ENCODE measurements around the gene MYRF. TPM values are rescaled to one million over a fixed set of nuclear protein-coding genes. Genes with fewer than 3 reads are reported as not detected.
A peak's percentile ranks its signal among the peaks of the same experiment; 100 is the strongest.

Gene MYRF
- total and polyA plus RNA-seq, 2 of the 4 experiments (the other 2 are of a cell fraction), result 1.6 to 10.7 TPM

DNA sequence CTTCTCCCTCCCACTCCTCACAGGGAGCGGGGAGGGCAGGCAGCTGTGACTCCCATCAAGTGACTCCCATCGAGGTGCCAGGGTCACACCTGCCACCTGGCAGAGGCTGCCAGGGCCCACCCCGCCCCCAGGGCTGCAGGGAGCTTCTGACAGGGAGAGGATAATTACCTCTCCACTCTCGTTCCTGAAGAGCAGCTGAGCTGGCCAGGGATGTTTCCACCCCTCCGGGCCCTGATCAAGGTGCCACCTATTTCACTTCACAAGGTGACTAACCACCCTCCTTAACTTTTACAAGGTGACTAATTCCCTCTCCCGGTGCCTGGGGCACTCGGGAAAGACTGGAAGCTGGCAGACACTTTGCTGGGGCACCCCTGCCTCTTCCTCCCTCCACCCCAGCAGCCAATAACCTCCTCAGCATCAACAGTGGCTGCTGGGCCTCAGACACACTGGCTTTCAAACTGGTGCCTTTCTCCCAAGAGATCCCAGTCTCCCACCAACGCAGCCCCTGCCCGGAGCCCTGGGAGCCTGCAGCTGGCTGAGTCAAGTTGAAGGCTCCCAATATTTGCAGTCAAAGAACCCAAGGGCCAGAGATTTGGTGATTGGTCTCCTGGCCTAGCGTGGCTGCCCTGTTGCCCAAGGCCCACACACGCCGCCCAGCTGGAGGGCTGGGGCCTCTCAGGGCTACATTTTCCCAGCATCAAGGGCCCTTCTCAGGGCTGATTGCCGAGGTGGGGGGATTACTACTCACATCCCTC lies 22.0 kb upstream of the MYRF start (continued):
- TF ChIP-seq, protein P1, sequence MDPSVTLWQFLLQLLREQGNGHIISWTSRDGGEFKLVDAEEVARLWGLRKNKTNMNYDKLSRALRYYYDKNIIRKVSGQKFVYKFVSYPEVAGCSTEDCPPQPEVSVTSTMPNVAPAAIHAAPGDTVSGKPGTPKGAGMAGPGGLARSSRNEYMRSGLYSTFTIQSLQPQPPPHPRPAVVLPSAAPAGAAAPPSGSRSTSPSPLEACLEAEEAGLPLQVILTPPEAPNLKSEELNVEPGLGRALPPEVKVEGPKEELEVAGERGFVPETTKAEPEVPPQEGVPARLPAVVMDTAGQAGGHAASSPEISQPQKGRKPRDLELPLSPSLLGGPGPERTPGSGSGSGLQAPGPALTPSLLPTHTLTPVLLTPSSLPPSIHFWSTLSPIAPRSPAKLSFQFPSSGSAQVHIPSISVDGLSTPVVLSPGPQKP (IDR thresholded peaks at IDR 0.05; ENCODE audit: borderline replicate concordance, low read depth, low read length), result no peak

DNA sequence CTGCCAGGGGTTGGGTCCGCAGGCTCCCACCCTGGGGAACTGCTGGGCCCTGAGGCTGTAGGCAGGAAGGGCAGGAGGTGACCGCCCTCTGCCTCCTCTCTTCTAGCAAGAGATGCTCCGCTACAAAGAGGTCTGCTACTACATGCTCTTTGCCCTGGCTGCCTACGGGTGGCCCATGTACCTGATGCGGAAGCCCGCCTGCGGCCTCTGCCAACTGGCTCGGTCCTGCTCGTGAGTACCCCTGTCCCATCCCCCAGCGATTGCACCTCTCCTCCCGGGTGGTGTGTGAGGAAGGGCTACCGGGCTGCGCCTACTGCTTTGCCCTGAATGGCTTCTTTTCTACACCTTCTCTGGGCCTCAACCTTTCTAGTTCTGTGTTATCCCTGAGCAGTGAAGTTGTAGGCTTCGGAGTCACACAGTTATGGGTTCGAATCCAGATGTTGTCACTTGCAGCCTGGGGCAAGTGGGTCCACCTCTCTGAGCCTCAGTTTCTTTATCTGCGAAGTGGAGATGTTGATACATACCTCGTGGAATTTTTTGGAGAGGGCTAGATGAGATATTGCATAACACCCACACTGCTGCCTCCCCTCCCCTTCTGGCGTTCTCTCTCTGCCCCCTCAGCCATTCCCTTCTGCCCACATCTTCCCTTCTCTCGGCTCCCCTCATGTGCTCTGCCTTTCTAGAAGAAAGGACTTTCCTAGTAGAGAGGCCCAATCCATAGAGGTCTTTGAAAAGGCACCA lies 21.1 kb upstream of the MYRF start:
- BruUV-seq (replicated peaks), result no TSS peak
- Histone ChIP-seq H3K4me2 (ENCODE audit: low read depth, low read length) (no peak overlapping the region), H3K9me1 (ENCODE audit: insufficient read depth, low read length) (no peaks in the 10 kb centered on the region), H3K27me3 (ENCODE audit: control insufficient read depth, insufficient read depth, low read length) (no peaks in the 10 kb centered on the region), H4K8ac (ENCODE audit: low read depth in 2 of 2, low read length in 2 of 2) (no peak overlapping the region), H2BK20ac (ENCODE audit: low read depth, low read length) (no peak overlapping the region), H3K4me1 (ENCODE audit: control insufficient read depth, insufficient read depth, low read length) (peaks cover 3% of the 10 kb centered on the region; the same call in 1 of the 2 replicates), H3K27ac (ENCODE audit: insufficient read depth, low read length) (no peak overlapping the region), H2BK5ac (ENCODE audit: low read depth, low read length, poor library complexity, severe bottlenecking) (no peak overlapping the region), H3K9me3 (ENCODE audit: control insufficient read depth, insufficient read depth, low read length) (no peaks in the 10 kb centered on the region), H3K18ac (ENCODE audit: low read depth, low read length) (no peak overlapping the region), H4K91ac (ENCODE audit: insufficient read depth, low read depth, low read length) (no peak overlapping the region), H2AFZ (replicated peaks; ENCODE audit: low read length, poor library complexity) (no peak overlapping the region), H3K79me1 (ENCODE audit: low read depth in 1 of 2, low read length in 2 of 2) (no peaks in the 10 kb centered on the region), H3K4ac (ENCODE audit: low read depth, low read length) (no peak overlapping the region), H4K20me1 (ENCODE audit: insufficient read depth, low read length) (no peaks in the 10 kb centered on the region; the same call in 1 of the 2 replicates), H2BK120ac (ENCODE audit: low read depth, low read length) (no peak overlapping the region), H3K14ac (replicated peaks; ENCODE audit: low read depth, low read length) (no peak overlapping the region), H3K36me3 (ENCODE audit: control insufficient read depth, insufficient read depth, low read length) (peaks cover 8% of the 10 kb centered on the region; the same call in 1 of the 2 replicates), H2AK5ac (ENCODE audit: low read depth, low read length) (no peak overlapping the region), H3K4me3 (ENCODE audit: insufficient read depth, low read depth, low read length) (no peak overlapping the region), H3K56ac (ENCODE audit: extremely low read depth, insufficient read depth, low read length) (no peak overlapping the region), H2AK9ac (replicated peaks; ENCODE audit: low read depth, low read length, poor library complexity) (no peak overlapping the region), H3K9ac (ENCODE audit: low read depth, low read length) (no peak overlapping the region), H3K23ac (ENCODE audit: low read depth, low read length) (no peak overlapping the region), H4K5ac (ENCODE audit: low read depth, low read length) (no peak overlapping the region), H2BK15ac (ENCODE audit: low read depth, low read length) (no peak overlapping the region)
- ATAC-seq (ENCODE audit: low read depth) (no peak), DNase-seq (no peak)
- intact Hi-C loops (cut with micrococcal nuclease) (loop anchor here (10.0 kb wide), 1 partner anchor 147 kb away; the partner anchor contains the start of gene SYT7), in situ Hi-C loops (cut with MboI; ENCODE audit: low sequenced_read_pairs) (no loop called here), dilution Hi-C loops (cut with HindIII; ENCODE audit: low sequenced_read_pairs, unreplicated experiment) (no loop called here)
- ChIA-PET CTCF (no interaction called here), POLR2A (ENCODE audit: unreplicated experiment) (no interaction called here)
- no peak for TF ChIP-seq FOS (IDR thresholded peaks at IDR 0.05; ENCODE audit: low read depth, low read length)
- TF ChIP-seq BHLHE40 (IDR thresholded peaks at IDR 0.05; ENCODE audit: low read depth, low read length), result no peak
- no peak for TF ChIP-seq RAD21 (IDR thresholded peaks at IDR 0.05; ENCODE audit: low read length)
- no peak for TF ChIP-seq RFX5 (IDR thresholded peaks at IDR 0.05; ENCODE audit: low read depth, low read length)
- no peak for TF ChIP-seq SMC3 (IDR thresholded peaks at IDR 0.05; ENCODE audit: low read depth, low read length)
- TF ChIP-seq CEBPB (IDR thresholded peaks at IDR 0.05; ENCODE audit: low read depth, low read length), result peak; percentile 61; the same call in 1 of the 2 replicates
- TF ChIP-seq, protein P2, sequence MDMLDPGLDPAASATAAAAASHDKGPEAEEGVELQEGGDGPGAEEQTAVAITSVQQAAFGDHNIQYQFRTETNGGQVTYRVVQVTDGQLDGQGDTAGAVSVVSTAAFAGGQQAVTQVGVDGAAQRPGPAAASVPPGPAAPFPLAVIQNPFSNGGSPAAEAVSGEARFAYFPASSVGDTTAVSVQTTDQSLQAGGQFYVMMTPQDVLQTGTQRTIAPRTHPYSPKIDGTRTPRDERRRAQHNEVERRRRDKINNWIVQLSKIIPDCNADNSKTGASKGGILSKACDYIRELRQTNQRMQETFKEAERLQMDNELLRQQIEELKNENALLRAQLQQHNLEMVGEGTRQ (IDR thresholded peaks at IDR 0.05; ENCODE audit: low read depth, low read length), result no peak
- WGBS, 2 experiments (ENCODE audit: extremely low coverage in 2 of 2, insufficient read length in 1 of 2), result 83% methylated on average over 4 of the region's 19 CpGs; no CpG with 5 or more reads in 1 of the 2 experiments
